GM18907 (cell line): ENCODE measurements around the gene GYPB.
"Not testable (repeated sequence)": the region's sequence is repeated elsewhere in the genome, so short reads cannot be mapped to it uniquely, and the experiment has no call there.

Experiments
- ATAC-seq: cut with Tn5 transposase; IDR thresholded peaks from one replicate; pipeline ENCODE4 v1.9.1; 2021; ENCODE audit warnings: mild to moderate bottlenecking, moderate library complexity; ENCODE audit not compliant: unreplicated experiment

GYPB gene

DNA sequence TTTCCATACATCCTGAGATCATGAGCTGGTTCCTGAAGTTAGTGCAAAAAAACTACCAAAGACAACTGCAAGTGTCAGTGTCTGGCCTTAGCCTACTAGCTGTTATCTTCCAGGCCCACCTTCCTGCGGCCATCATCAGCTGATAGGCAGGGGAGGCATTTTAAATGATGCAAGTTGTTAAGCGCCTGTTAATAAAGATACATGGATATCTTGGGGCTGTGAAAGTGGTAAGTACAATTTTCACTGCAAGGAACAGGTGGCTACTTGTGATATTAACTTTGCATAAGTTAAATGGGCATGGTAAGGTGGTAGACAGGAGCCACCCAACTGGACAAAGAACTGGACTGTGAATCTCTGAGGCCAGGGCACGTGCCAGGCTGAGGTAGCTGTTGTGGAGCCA is at the start of gene GYPB:
GYPB (minus strand) TSS at position 104 of the 400 bp plus-strand sequence; CDS start at position 11, 93 bp downstream.
- not testable (repeated sequence) for ATAC-seq

DNA sequence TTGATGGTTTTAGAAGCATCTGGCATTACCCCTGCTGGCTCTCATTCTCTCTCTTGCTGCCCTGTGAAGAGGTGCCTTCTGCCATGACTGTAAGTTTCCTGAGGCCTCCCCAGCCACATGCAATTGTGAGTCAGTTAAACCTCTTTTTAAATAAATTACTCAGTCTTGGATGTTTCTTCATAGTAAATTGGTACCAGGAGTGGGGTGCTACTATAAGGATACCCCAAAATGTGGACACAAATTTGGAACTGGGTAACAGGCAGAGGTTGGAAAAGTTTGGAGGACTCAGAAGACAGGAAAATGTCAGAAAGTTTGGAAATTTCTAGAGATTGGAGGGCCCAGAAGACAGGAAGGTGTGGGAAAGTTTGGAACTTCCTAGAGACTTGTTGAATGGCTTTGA is 42.4 kb upstream of the GYPB start:
- not testable (repeated sequence) for ATAC-seq

DNA sequence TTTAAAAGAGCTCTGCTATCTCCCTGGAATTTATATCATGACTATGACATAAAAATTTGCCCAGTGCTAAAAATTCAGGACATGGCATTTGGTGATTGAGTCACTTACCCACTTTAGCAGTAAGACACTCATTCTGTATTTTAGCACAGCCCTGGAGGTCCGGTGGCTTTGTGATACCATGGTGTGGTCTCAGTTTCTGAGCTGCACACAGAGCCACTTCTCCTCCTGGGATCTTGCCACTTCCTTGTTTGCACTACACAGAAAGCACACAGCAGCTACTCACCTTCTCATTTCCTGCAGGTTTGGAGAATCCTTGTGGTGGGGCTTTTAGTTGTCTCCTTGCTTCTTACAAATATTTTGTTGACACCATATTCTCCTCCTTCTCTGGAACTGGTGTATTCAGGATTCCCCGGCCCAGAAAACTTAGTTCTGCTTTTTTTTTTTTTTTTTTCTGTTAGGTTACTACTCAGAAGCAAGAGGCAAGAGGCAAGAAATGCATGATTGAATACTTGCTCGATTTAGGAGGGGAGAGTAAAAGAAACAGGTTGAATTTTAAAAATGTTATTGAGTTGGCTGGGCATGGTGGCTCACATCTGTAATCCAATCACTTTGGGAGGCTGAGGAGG is 41.2 kb upstream of the GYPB start:
- not testable (repeated sequence) for ATAC-seq

DNA sequence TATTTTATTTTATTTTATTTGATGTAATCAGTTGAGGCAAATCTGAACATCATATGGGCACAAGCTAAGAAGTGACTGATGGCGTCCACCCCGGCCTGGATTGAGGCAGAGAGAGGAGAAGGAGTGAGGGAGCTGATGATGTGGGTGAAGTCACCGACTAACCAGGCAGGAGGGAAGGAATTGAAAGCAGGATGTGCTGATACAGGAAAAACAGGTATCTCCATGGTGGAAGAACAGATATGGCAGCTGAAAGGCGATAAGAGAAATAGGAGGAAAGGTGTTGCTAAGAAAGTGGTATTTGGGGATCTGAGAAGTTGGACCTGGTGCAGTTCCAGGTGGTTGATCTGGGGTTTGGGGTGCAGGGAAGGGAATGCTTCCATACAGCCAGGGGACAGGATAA is 37.6 kb upstream of the GYPB start:
- ATAC-seq: no peak

DNA sequence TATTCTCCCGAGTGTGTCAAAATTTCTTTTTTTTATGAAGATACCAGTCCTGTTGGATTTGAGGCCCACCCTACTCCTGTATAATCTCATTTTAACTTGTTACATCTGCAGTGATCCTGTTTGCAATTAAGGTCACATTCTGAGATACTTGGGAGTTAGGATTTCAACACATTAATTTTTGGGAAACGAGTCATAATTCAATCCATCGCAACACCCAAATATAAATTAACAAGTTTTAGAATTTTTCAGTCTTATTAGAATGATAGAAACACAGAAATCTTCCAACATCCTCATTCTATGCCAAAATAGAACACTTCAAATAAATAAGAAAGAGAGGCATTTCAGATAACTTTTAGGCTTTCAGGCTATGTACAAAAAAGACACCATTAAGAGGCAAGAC is 36.2 kb upstream of the GYPB start:
- ATAC-seq: not testable (repeated sequence)

DNA sequence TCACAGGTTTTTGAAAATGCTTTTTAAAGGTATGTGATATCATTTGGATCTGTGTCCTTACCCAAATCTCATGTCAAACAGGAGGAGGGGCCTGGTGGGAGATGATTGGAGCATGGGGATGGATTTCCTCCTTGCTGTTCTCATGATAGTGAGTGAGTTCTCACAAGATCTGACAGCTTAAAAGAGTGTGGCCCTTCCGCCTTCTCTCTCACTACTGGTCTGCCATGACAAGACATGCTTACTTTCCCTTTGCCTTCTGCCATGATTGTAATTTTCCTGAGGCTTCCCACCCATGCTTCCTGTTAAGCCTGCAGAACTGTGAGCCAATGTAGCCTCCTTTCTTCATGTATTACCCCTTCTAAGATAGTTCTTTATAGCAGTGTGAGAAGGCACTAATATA is 32.3 kb upstream of the GYPB start:
- ATAC-seq: not testable (repeated sequence)

DNA sequence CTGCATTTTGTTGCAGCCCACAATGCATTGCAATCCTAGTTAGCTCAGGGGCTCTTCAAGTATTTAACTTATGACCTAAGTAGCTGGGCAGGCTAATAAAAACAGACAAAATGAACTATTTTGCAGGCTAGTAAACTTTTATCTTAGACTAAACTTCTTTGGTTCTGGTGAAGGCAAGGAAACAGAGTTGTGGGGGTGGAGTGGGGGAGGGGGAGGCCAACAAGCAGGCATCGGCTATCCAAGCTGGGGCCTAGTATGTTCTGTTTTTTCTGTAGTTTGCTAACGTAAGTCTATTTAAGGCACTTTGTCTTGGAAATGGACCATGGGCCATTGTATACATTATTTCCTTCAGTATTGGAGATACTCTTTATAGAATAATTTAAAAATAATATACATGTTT is 31.5 kb upstream of the GYPB start:
- ATAC-seq: not testable (repeated sequence)

DNA sequence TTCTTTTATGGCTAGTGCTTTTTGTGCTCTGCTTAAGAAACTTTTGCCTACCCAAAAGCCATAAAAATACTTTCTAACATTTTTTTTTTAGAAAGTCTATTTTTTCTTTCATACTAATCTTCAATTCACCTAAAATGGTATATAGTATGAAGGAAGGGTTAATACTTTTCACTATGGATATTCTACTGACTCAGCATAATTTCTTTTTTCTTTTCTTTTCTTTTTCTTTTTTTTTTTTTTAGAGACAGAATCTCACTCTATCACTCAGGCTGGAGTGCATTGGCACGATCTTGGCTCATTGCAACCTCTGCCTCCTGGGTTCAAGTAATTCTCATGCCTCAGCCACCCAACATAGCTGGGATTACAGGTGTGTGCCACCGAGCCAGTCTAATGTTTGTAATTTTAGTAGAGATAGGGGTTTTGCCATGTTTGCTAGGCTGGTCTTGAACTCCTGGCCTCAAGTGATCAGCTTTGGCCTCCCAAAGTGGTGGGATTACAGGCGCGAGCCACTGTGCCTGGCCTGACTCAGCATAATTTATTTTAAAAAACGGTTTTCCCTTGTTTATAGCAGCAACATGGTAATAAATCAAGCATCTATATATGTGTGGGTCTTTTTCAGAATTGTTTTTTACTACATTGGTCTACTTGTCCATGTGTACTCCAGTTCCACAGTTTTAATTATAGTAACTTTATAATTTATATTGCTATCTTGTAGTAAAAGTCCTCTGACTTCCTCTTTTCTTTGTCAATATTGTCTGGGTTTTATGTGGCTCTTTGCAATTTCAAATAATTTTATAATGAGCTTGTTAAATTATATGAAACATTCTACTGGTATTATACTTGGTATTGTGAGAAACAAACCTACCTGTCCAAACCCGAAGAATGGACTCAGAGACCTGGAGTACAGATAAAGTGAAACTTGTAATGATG is 30.6 kb upstream of the GYPB start:
- ATAC-seq: not testable (repeated sequence)

DNA sequence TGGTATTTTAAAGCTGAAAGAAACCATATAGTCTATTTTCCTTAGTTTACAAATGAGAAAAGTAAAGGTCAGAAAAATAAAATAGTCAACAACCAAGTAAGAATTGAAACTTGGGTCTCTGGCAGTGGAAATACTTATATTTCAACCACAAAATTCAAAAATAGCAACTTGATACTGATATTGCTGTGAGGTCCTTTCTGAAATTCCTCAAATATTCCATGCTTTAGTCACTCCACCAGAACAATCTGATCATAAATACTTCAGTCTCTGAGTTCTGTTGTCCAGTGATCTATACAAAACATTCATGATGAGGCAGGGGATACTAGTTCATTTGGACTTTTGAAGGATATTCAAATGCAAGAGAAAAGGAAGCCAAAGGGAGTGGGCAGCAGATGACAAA is 25.8 kb upstream of the GYPB start:
- not testable (repeated sequence) for ATAC-seq

DNA sequence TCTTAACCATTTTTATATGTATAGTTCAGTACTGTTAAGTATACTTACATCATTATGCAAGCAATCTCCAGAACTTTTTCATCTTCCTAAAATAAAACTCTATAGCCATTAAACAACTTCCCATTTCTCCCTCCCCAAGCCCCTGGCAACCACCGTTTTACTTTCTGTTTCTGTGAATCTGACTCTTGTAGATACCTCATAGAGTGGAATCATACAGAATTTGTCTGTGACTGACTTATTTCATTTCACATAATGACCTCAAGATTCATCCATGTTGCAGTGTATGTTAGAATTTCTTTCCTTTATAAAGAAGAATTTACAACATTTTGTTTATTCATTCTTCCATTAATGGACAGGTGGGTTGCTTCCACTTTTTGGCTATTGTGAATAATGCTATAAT is 13.4 kb upstream of the GYPB start:
- ATAC-seq: not testable (repeated sequence)

DNA sequence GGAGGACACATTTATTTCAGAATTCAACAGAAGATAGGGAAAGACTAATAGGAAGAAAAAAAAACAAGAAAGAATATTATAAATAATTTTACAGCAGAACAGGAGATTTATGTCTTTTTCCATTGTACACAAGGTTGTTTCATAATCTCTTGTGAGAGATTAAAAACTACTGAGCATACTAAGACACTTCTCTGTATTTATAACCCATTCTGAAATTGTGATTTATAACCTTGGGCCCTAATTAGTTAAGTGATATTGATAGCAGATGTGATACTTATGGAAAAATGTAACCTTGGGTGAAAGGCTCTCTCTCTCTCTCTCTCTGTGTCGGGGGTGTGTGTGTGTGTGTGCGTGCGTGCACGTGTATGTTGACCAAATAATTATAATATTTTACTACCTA is 12.7 kb upstream of the GYPB start:
- ATAC-seq: not testable (repeated sequence)

DNA sequence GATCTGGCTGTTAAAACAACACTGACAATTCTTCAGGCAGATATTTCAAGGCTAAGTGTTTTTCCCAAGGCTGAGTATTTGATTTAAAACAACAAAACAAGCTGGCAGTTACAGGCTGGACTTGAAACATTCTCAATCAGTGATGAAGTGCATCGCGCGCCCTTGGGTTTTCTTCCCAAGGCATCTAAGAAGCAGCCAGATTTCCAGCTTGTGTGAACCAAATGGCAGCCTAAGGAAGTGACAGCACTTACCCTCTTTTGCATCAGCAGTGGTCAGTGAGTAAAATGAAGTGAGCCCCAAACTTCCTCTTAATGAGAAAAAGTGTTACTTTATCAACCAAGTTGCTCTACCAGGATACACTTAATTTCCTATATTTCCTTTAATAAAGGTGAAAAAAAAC is 12.2 kb upstream of the GYPB start:
- not testable (repeated sequence) for ATAC-seq

DNA sequence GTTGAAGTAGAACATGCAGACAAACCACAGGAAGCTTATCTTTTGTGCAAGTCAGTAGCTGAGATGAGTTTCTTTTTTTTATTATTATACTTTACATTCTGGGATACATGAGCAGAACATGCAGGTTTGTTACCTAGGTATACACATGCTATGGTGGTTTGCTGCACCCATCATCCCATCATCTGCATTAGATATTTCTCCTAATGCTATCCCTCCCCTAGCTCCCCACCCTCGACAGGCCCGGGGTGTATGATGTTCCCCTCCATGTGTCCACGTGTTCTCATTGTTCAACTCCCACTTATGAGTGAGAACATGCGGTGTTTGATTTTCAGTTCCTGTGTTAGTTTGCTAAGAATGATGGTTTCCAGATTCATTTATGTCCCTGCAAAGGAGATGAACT is 11.5 kb upstream of the GYPB start:
- not testable (repeated sequence) for ATAC-seq

DNA sequence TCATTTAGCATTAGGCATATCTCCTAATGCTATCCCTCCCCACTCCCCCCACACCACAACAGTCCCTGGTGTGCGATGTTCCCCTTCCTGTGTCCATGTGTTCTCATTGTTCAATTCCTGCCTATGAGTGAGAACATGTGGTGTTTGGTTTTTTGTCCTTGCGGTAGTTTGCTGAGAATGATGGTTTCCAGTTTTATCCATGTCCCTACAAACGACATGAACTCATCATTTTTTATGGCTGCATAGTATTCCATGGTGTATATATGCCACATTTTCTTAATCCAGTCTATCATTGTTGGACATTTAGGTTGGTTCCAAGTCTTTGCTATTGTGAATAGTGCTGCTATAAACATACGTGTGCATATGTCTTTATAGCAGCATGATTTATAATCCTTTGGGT is 7.5 kb upstream of the GYPB start:
- ATAC-seq: not testable (repeated sequence)

DNA sequence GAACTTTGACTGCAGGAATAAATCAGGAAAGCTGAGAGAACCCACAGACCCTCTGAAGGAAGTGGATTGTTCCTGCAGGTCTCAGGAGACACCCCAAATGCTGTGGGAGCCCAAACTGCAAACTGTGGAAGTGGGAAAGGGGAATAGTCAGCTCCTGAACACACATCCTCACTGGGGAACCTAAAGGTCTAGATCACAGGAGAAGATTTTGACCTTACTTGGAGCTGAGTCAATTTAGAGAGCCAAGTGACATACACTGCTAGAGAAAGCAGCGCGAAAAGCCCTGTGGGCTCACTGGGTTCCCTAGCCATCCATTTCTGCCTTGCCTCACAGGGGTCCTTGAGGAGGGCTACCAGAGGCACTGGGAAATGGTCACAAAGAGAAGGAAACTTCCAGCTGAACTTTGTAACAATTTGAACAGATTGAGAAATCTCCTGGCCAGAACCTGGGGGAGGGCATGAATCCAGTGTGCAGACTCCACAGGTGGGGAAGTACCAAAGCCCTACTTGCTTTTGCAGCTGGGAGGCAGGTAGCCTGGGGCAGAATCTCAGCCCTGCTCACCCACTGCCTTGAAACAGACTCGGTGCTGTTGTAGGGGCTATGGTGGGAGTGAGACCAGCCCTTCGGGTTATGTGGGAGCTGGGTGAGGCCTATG is 5.3 kb upstream of the GYPB start:
- ATAC-seq: not testable (repeated sequence)

DNA sequence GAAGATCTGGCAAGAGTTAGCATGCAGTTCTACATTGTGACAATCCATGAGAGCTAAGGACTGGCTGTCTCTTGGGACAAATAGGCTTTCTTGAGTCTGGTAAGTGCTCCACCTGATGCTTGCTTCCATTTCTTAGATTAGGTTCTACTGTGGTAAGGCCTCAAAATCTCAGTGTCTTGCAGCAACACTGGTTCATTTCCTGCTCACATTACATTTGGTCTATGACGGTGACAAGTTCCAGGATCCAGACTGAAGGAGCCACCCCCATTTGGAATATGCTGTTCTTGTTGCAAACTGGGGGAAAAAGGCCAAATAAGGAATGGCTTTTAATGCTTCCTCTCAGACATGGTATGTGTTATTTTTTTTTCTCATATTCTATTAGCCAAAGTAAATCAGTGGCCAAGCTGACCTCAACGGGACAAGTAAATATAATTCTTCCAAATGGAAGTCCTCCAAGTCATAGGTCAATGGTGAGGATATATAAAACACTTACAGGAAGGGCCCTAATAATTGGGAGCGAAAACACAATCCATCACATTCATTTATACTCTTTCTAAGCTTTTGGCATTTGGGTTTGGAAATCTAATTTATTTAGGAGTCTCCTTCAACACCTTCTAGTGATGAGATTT is 3.7 kb upstream of the GYPB start:
- not testable (repeated sequence) for ATAC-seq

DNA sequence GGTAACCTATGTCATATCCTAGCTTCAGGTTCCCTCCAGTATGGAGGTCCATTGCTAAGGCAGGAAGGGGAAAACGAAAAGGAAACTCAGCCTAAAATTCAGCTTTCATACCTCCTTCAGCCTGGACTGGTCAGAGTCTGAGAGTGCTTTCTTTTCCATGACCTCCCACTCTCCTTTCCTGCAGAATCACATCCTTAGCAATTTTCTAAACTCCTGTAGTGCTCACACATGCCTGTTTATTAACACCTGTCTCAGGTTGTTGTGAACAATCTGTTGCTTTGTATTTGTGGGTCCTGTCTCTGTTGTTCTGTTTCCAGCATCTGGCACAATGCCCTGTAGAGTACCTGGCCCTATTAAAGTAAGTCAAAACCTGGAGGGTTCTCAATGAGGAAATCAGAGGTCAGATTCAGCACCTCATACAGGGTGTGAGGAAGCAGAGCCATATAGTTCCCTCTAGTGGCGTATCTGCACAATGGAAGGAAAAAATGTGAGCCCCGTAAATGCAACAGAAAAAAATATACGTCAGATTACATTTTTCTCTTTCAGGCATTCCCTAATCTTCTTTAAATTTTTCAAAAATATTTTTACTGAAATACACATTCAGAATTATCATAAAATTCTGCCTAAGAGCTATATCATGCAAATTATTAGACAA is 2.3 kb upstream of the GYPB start:
- ATAC-seq: peak; percentile 89

DNA sequence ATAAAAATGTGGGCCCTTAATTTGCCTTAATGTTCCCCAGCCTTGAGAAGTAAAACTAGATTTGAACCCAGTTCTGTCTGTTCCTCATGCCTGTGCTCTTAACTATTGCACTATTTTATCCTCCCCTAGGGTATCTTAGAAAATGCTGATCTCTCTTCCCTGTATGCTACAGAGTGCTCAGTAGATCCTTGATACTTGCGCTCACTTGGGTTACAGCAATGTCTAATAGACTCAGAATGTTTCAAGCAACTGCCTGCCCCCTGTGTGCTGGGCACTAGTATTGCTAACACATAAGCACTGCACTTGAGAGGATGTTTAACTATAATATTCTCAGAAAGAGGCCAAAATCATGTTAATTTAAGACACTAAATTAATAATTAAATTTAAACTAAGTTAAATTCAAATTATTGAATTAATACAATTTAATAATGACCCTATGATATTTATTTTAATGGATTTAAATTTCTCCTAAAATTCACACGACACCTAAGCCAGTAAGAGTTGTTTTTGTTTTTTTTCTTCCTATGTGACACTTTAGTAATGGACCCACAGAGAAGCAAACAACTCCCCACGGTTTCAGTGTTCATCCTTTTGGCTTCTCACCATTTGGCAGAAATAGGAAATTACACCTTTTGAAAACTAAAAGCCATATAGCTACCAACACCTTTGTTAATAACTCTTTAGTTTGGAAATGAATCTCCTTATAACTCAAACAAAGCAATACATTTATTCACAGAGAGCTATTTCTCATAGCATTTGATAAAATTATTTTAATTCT is 768 bp downstream of the GYPB start:
- ATAC-seq: not testable (repeated sequence)

DNA sequence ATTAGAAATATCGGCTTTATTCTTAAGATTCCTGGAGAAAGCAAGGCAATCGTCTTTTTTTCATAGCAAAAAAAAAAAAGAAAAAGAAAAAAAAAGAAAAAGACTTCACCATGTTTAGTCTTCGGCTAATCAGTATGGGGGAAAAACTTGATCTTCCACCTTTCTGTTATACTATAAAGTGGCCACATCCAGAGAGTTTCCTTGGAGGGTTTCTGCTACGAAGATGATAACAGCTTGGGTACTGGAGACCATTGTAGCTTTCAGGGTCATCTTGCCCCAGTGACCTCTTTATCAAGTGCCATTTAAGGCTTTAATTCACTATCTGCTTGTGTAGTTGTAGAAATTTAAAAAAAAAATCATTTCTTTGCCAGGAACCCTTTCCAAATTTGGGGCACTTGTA is 1.9 kb downstream of the GYPB start:
- ATAC-seq: not testable (repeated sequence)
